Liver (tissue), 3 donors: ENCODE data around the gene RAB6B.

ENCODE experiments used
- ATF3 ChIP-seq: IDR thresholded peaks from 2 replicates; pipeline ENCODE4 v1.6.1; 2016; ENCODE audit warnings: antibody characterized with exemption
- CTCF ChIP-seq: fragments of 150-350 bp; IDR thresholded peaks from 2 replicates; pipeline ENCODE4 v1.5.1; 2017; ENCODE audit warnings: improper control_type of control experiment, low read depth, low read length; ENCODE audit not compliant: missing input control
- GABPA ChIP-seq, 2 donors: IDR thresholded peaks in 1 of 2; conservative IDR thresholded peaks in 1 of 2; 2 replicates each; pipeline ENCODE4 v1.6.1; 2016; ENCODE audit warnings: antibody characterized with exemption in 2 of 2, mild to moderate bottlenecking in 1 of 2, moderate library complexity in 1 of 2
- HNF4G ChIP-seq: IDR thresholded peaks from 2 replicates; pipeline ENCODE4 v1.6.1; 2016; ENCODE audit warnings: antibody characterized with exemption
- RAD21 ChIP-seq, 2 donors: IDR thresholded peaks; 2 replicates each; pipeline ENCODE4 v1.6.1; 2016; ENCODE audit warnings: antibody characterized with exemption in 2 of 2, mild to moderate bottlenecking in 2 of 2
- REST ChIP-seq: IDR thresholded peaks from 2 replicates; pipeline ENCODE4 v1.6.1; 2016; ENCODE audit warnings: antibody characterized with exemption, mild to moderate bottlenecking
- TAF1 ChIP-seq: conservative IDR thresholded peaks from 2 replicates; pipeline ENCODE4 v1.6.1; 2016; ENCODE audit warnings: antibody characterized with exemption, mild to moderate bottlenecking
- donor health status: healthy.
- donor health status: healthy.

GRCh38 chr3:133884887-133885711 lies 10.6 kb downstream of the RAB6B start:
- TF ChIP-seq CTCF (no peak), REST (no peak), TAF1 (no peak), HNF4G (no peak), RAD21 (IDR thresholded peaks at IDR 0.05) (no peak), GABPA (IDR thresholded peaks at IDR 0.05 in 1 of 2, conservative IDR thresholded peaks at IDR 0.05 in 1 of 2) (no peak), ATF3 (no peak)
